Mesenchymal stem cell (in vitro differentiated cells and primary cell): Measurements from ENCODE around the gene ITGAL. TPM values are rescaled to one million over a fixed set of nuclear protein-coding genes. Genes with fewer than 3 reads are reported as not detected.
A peak's percentile ranks its signal among the peaks of the same experiment; 100 is the strongest.

Experiments
- DNase-seq: peaks from one replicate; pipeline ENCODE4 v3.0.0-alpha.2; 2013
- H2AFZ ChIP-seq: one replicate; pipeline ENCODE4 v1.6.1; 2013; ENCODE audit warnings: low read depth, mild to moderate bottlenecking, control low read depth, inconsistent platforms, low read length, moderate library complexity
- H2AK5ac ChIP-seq: 2 replicates; pipeline ENCODE4 v1.6.1; 2013; ENCODE audit warnings: low read length, moderate library complexity, mild to moderate bottlenecking, inconsistent platforms; ENCODE audit not compliant: severe bottlenecking
- H2BK120ac ChIP-seq: one replicate; pipeline ENCODE4 v1.6.1; 2013; ENCODE audit warnings: low read depth, mild to moderate bottlenecking, inconsistent platforms, low read length, moderate library complexity
- H2BK12ac ChIP-seq, 2 experiments: one replicate each; pipeline ENCODE4 v1.6.1; 2013; ENCODE audit warnings: inconsistent platforms in 2 of 2, low read length in 2 of 2, mild to moderate bottlenecking in 2 of 2, moderate library complexity in 2 of 2, control low read depth in 1 of 2
- H2BK15ac ChIP-seq: one replicate; pipeline ENCODE4 v1.6.1; 2013; ENCODE audit warnings: mild to moderate bottlenecking, low read depth, inconsistent platforms; ENCODE audit not compliant: poor library complexity, severe bottlenecking
- H2BK5ac ChIP-seq: 2 replicates; pipeline ENCODE4 v1.6.1; 2013; ENCODE audit warnings: low read depth, mild to moderate bottlenecking, low read length, control low read depth, inconsistent platforms; ENCODE audit not compliant: poor library complexity, severe bottlenecking
- H3K14ac ChIP-seq, 2 experiments: one replicate each; pipeline ENCODE4 v1.6.1; 2013; ENCODE audit warnings: inconsistent platforms in 2 of 2, low read length in 2 of 2, control low read depth in 1 of 2, mild to moderate bottlenecking in 1 of 2, moderate library complexity in 1 of 2
- H3K18ac ChIP-seq, 2 experiments: one replicate each; pipeline ENCODE4 v1.6.1; 2013; ENCODE audit warnings: inconsistent platforms in 2 of 2, low read length in 2 of 2, control low read depth in 1 of 2, low read depth in 1 of 2, mild to moderate bottlenecking in 1 of 2
- H3K23ac ChIP-seq, 2 experiments: one replicate each; pipeline ENCODE4 v1.6.1; 2013; ENCODE audit warnings: inconsistent platforms in 2 of 2, low read length in 2 of 2, mild to moderate bottlenecking in 2 of 2, moderate library complexity in 2 of 2, control low read depth in 1 of 2
- H3K27ac ChIP-seq: 2 replicates; pipeline ENCODE4 v1.5.1; 2013; ENCODE audit warnings: mild to moderate bottlenecking, moderate library complexity, low read length, control low read depth, inconsistent platforms; ENCODE audit not compliant: poor library complexity, severe bottlenecking
- H3K27me3 ChIP-seq, 2 experiments: 2 replicates each; pipeline versions ENCODE4 v1.6.1 to v1.7.0; 2013; ENCODE audit warnings: low read length in 2 of 2, mild to moderate bottlenecking in 2 of 2, moderate library complexity in 2 of 2, control low read depth in 1 of 2, inconsistent platforms in 1 of 2; ENCODE audit not compliant: control insufficient read depth in 1 of 2, insufficient read depth in 1 of 2
- H3K36me3 ChIP-seq, 2 experiments: 2 replicates each; pipeline versions ENCODE4 v1.6.1 to v1.7.0; 2013; ENCODE audit warnings: low read length in 2 of 2, control low read depth in 1 of 2, inconsistent platforms in 1 of 2, low read depth in 1 of 2, mild to moderate bottlenecking in 1 of 2; ENCODE audit not compliant: insufficient read depth in 2 of 2, control insufficient read depth in 1 of 2
- H3K4ac ChIP-seq, 2 experiments: one replicate each; pipeline ENCODE4 v1.6.1; 2013; ENCODE audit warnings: inconsistent platforms in 2 of 2, low read length in 2 of 2, mild to moderate bottlenecking in 2 of 2, moderate library complexity in 2 of 2, control low read depth in 1 of 2, low read depth in 1 of 2
- H3K4me1 ChIP-seq: 2 replicates; pipeline ENCODE4 v1.6.1; 2013; ENCODE audit warnings: low read depth, low read length, control low read depth; ENCODE audit not compliant: control insufficient read depth, insufficient read depth
- H3K4me2 ChIP-seq: 2 replicates; pipeline ENCODE4 v1.6.1; 2013; ENCODE audit warnings: low read length, mild to moderate bottlenecking, inconsistent platforms; ENCODE audit not compliant: poor library complexity, severe bottlenecking
- H3K4me3 ChIP-seq, 2 experiments: 2 replicates each; pipeline versions ENCODE4 v1.5.1 to v1.7.0; 2013; ENCODE audit warnings: low read length in 2 of 2, mild to moderate bottlenecking in 2 of 2, control low read depth in 1 of 2, low read depth in 1 of 2; ENCODE audit not compliant: insufficient read depth in 1 of 2
- H3K79me1 ChIP-seq: replicated peaks from 2 replicates; pipeline ENCODE4 v1.6.1; 2013; ENCODE audit warnings: mild to moderate bottlenecking, control low read depth, low read length, inconsistent platforms; ENCODE audit not compliant: poor library complexity, severe bottlenecking
- H3K9ac ChIP-seq: 2 replicates; pipeline ENCODE4 v1.7.0; 2013; ENCODE audit warnings: mild to moderate bottlenecking, low read length, moderate library complexity
- H3K9me3 ChIP-seq: 2 replicates; pipeline ENCODE4 v1.7.0; 2013; ENCODE audit warnings: mild to moderate bottlenecking, low read length; ENCODE audit not compliant: control insufficient read depth
- H4K8ac ChIP-seq: one replicate; pipeline ENCODE4 v1.6.1; 2013; ENCODE audit warnings: inconsistent platforms, mild to moderate bottlenecking, low read length, moderate library complexity
- H4K91ac ChIP-seq: one replicate; pipeline ENCODE4 v1.6.1; 2013; ENCODE audit warnings: mild to moderate bottlenecking, low read length, inconsistent platforms
- whole genome bisulfite sequencing: methylation state at CpG from one replicate; pipeline ENCODE4 v1.1.7; 2013; ENCODE audit warnings: mixed read lengths; 5-methylcytosine and 5-hydroxymethylcytosine counted together
- small RNA-seq: library from polyadenylated mRNA; stranded (forward); fragments of <200 nt; extraction: miRNeasy Mini kit (QIAGEN cat#:217004); gene quantifications from one replicate; pipeline ENCODE3, GENCODE V24; 2013; ENCODE audit warnings: low read depth

Gene ITGAL

DNA sequence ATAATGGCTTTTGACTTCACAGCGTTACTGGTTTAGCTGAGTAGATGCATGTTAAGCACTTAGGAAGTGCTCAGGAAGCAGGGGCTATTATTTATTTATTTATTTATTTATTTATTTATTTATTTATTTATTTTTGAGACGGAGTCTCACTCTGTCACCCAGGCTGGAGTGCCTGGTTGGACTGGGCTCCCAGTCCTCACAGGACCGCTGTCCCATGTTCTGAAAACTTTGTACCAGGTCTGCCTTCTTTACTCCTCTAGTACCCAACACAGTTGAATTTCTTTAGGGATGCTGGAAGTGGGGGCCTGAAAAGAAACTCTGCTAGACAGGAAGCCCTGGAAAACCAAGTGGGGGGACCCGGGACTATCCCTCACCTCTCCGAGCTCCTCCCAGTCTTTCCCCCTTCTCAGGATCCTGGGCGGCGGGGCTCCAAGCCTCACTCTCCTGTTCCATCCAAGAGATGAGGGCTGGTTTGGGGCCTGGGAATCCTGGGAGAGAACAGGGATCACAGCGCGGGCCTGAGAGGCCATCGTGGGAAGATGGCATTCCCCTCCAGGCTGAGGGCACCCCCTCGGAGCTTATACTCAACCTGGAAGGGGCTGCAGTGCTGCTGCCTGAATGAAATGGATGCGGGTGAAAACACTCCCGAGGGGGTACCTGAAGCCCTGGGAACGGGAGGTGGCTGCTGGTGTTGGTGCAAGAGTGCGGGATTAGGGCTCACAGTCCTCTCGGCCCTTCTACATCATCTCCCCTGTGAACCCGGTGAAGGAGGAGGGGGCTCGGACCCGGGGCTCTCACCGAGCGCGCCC, 98.3 kb downstream of the ITGAL start:
- peaks cover 13% of the 10 kb centered on the region for H3K79me1 ChIP-seq
- peaks cover 0 to 2% of the 10 kb centered on the region in 2 experiments for H3K27me3 ChIP-seq
- H4K8ac ChIP-seq, result peak overlapping the region; percentile 95
- H2BK5ac ChIP-seq, result no peak overlapping the region
- H2BK15ac ChIP-seq, result peak overlapping the region; percentile 26
- peak overlapping the region; percentile 83 for H2AFZ ChIP-seq
- H3K4me2 ChIP-seq, result peak overlapping the region; percentile 94
- peak overlapping the region; percentile 43 for H3K27ac ChIP-seq
- peak overlapping the region; percentile 81 for H2BK120ac ChIP-seq
- peak overlapping the region in 1 of 2 experiments; percentile 8 for H3K14ac ChIP-seq
- H3K18ac ChIP-seq, result peak overlapping the region; percentile 85 to 91
- H3K36me3 ChIP-seq, result peaks cover 0 to 9% of the 10 kb centered on the region in 2 experiments
- peak overlapping the region; percentile 66 to 89 for H3K4me3 ChIP-seq
- peak overlapping the region; percentile 84 to 90 for H3K4ac ChIP-seq
- peaks cover 13% of the 10 kb centered on the region for H3K4me1 ChIP-seq
- DNase-seq, result peak; percentile 65
- H2BK12ac ChIP-seq, result peak overlapping the region in 1 of 2 experiments; percentile 19
- peak overlapping the region; percentile 73 for H4K91ac ChIP-seq
- no peaks in the 10 kb centered on the region for H3K9me3 ChIP-seq
- peak overlapping the region in 1 of 2 experiments; percentile 29 for H3K23ac ChIP-seq
- no peak overlapping the region for H2AK5ac ChIP-seq
- peak overlapping the region; percentile 92 for H3K9ac ChIP-seq
- WGBS, result 11% methylated on average over 13 of the region's 22 CpGs

DNA sequence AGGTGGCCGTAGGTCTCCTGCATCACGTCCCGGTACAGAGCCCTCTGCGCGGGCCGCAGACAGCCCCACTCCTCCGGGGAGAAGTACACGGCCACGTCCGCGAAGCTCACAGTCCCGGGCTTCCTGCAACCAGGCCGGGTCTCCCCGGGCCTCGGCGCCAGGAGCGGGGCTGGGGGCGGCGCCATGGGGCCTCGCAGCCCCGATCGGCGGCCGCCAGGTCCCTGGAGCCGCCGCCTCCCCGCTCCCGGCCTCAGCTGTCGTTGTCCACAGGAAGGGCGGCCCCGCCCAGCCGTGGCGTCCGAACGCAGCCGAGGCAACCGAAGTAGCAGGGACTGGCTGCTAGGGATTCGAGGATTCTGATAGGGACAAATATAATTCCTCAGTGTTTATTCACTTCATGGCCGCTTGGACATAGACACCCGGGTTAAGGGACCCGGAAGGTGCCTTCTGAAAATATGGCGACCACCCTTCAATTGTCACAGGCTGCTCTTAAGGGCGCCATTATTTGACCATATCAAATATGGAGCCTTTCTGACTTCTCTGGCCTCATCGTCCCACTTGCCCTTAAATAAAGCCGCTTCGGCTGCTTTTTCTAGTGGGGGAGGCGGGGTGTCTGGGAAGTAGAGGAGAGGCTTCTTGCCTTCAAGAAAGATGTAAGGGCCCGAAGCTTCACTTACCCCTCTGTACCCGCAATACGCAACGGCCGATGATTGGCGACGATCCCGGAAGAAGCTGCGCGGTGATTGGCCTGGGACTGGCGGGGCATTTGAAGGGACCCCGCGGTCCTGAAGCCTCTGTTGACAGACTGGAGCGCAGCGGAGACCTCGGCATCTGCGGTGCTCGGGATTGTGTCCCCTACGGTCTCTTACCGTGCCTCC, 99.1 kb downstream of the ITGAL start, which contains the start of gene ZNF688:
Gene ZNF688 (minus strand): TSS at position 270 of the 878 bp plus-strand sequence. CDS start 85 bp downstream, at position 185.
- peak within 1 kb of the TSS; percentile 92 for H3K9ac ChIP-seq
- peak within 1 kb of the TSS; percentile 84 to 90 for H3K4ac ChIP-seq
- peak within 1 kb of the TSS; percentile 81 for H2BK120ac ChIP-seq
- peak within 1 kb of the TSS in 1 of 2 experiments; percentile 8 for H3K14ac ChIP-seq
- H3K23ac ChIP-seq, result peak within 1 kb of the TSS in 1 of 2 experiments; percentile 29
- H2AK5ac ChIP-seq, result no peak within 1 kb of the TSS
- peaks cover 14% of the 10 kb centered on the region for H3K79me1 ChIP-seq
- peak within 1 kb of the TSS; percentile 66 to 89 for H3K4me3 ChIP-seq
- H3K4me2 ChIP-seq, result peak within 1 kb of the TSS; percentile 94
- 1% methylated on average over 64 of the region's 67 CpGs for WGBS
- H3K4me1 ChIP-seq, result peaks cover 13% of the 10 kb centered on the region
- H3K27me3 ChIP-seq, result no peaks in the 10 kb centered on the region
- H2BK12ac ChIP-seq, result peak within 1 kb of the TSS in 1 of 2 experiments; percentile 43
- peak within 1 kb of the TSS; percentile 92 for H3K27ac ChIP-seq
- peak; percentile 98 for DNase-seq
- peak within 1 kb of the TSS; percentile 15 for H2BK5ac ChIP-seq
- H3K9me3 ChIP-seq, result no peaks in the 10 kb centered on the region
- H3K36me3 ChIP-seq, result peaks cover 0 to 9% of the 10 kb centered on the region in 2 experiments
- H2AFZ ChIP-seq, result peak within 1 kb of the TSS; percentile 83
- H4K91ac ChIP-seq, result peak within 1 kb of the TSS; percentile 79
- H4K8ac ChIP-seq, result peak within 1 kb of the TSS; percentile 95
- H2BK15ac ChIP-seq, result peak within 1 kb of the TSS; percentile 26
- peak within 1 kb of the TSS; percentile 85 to 91 for H3K18ac ChIP-seq

Small RNA genes within 50 kb of the gene (small RNA-seq; reads per million reads assigned to genes)
- gene MIR4518 (not detected), gene RF00019 (not detected), gene RNU7-61P (not detected)
